Measurements from ENCODE around the gene SLC9A3. TPM values are rescaled to one million over a fixed set of nuclear protein-coding genes. Genes with fewer than 3 reads are reported as not detected.

SLC9A3 gene
- total and polyA plus RNA-seq, 2 of the 13 experiments (the other 11 are each of a cell fraction or from before 2014, with no cell fraction given): 1.5 to 1.8 TPM

GRCh38 chr5:453725-454481 lies 70.3 kb downstream of the SLC9A3 start:
- FAIRE-seq (no peak), DNase-seq (ENCODE audit: low spot score) (no peak), ATAC-seq (no peak)
- no peak overlapping the region for H3K9ac ChIP-seq (ENCODE audit: insufficient read depth, low read depth, low read length)
- H3K79me2 ChIP-seq (ENCODE audit: insufficient read depth, low read length): no peaks in the 10 kb centered on the region
- 90% methylated on average over 6 of the region's 16 CpGs for WGBS (ENCODE audit: low lambda C conversion rate)
- intact Hi-C loops (cut with micrococcal nuclease; ENCODE audit: unreplicated experiment) (no loop called here), in situ Hi-C loops (cut with HindIII; ENCODE audit: extremely low pct_ligation_motif_present, low pct_unique_long_range_greater_than_20kb) (no loop called here)
- H2AFZ ChIP-seq (ENCODE audit: low read length): no peak overlapping the region
- 0 out of 2 replicates have a peak, but pooled peaks cover 3% of the 10 kb centered on the region for H4K20me1 ChIP-seq (ENCODE audit: insufficient read depth, low read length)
- no peaks in the 10 kb centered on the region for H3K4me1 ChIP-seq (ENCODE audit: insufficient read depth, low read length)
- peaks cover 6% of the 10 kb centered on the region; the same call in 1 of the 2 replicates for H3K9me3 ChIP-seq (ENCODE audit: low read length)
- ChIA-PET POLR2A (no interaction called here), CTCF (ENCODE audit: low intra/inter-chr PET ratio, low total read pairs) (no interaction called here)
- H3K4me2 ChIP-seq (ENCODE audit: low read depth, low read length): no peak overlapping the region
- H3K27me3 ChIP-seq (ENCODE audit: control insufficient read depth in 1 of 2, insufficient read depth in 2 of 2, low read length in 2 of 2): no peaks in the 10 kb centered on the region
- H3K4me3 ChIP-seq (replicated peaks in 1 of 3; ENCODE audit: insufficient read depth in 1 of 3, low read depth in 2 of 3, low read length in 3 of 3): no peak overlapping the region
- H3K36me3 ChIP-seq (replicated peaks in 1 of 2; ENCODE audit: control insufficient read depth in 1 of 2, insufficient read depth in 2 of 2, low read length in 2 of 2): peaks cover 33 to 84% of the 10 kb centered on the region in 2 experiments; a peak in 4 of 5 replicates
- no TSS peak for BruUV-seq (replicated peaks)
- H3K27ac ChIP-seq (ENCODE audit: extremely low read length, insufficient read depth, low read length): no peak overlapping the region
- no peak for TF ChIP-seq ZHX1 (CRISPR knock-in tag; IDR thresholded peaks at IDR 0.05; ENCODE audit: low read depth)
- no peak for TF ChIP-seq ATF2 (CRISPR knock-in tag; IDR thresholded peaks at IDR 0.05)
- TF ChIP-seq CREB3 (CRISPR knock-in tag; IDR thresholded peaks at IDR 0.05): no peak
- TF ChIP-seq DZIP1 (CRISPR knock-in tag; IDR thresholded peaks at IDR 0.05): no peak
- TF ChIP-seq ZNF562 (CRISPR knock-in tag; IDR thresholded peaks at IDR 0.05; ENCODE audit: borderline replicate concordance): no peak
- TF ChIP-seq STAT5B (CRISPR knock-in tag; IDR thresholded peaks at IDR 0.05): no peak
- TF ChIP-seq ASH2L (IDR thresholded peaks at IDR 0.05; ENCODE audit: insufficient read length, low read depth, low read length): no peak
- TF ChIP-seq KAT2B (IDR thresholded peaks at IDR 0.05; ENCODE audit: borderline replicate concordance, low read depth, low read length): no peak
- no peak for TF ChIP-seq KLF16 (CRISPR knock-in tag; IDR thresholded peaks at IDR 0.05)
- TF ChIP-seq ZNF577 (CRISPR knock-in tag; IDR thresholded peaks at IDR 0.05; ENCODE audit: borderline replicate concordance, low read depth): no peak
- TF ChIP-seq ZNF24 (IDR thresholded peaks at IDR 0.05): no peak
- no peak for TF ChIP-seq FOXC1 (CRISPR knock-in tag; IDR thresholded peaks at IDR 0.05; ENCODE audit: borderline replicate concordance)
- TF ChIP-seq RCOR2 (CRISPR knock-in tag; IDR thresholded peaks at IDR 0.05): no peak
- TF ChIP-seq ZNF878 (CRISPR knock-in tag; IDR thresholded peaks at IDR 0.05): no peak
- TF ChIP-seq THAP8 (CRISPR knock-in tag; IDR thresholded peaks at IDR 0.05; ENCODE audit: borderline replicate concordance): no peak

Data from HepG2 (cell line).